HG03565 (cell line): ENCODE data around the gene EXOC3L2.

Experiments
- ATAC-seq: cut with Tn5 transposase; IDR thresholded peaks from one replicate; pipeline ENCODE4 v1.9.1; 2021; ENCODE audit warnings: mild to moderate bottlenecking, moderate library complexity; ENCODE audit not compliant: unreplicated experiment

Gene EXOC3L2

GRCh38 chr19:45182758-45183157, 62.4 kb downstream of the EXOC3L2 start:
- no peak for ATAC-seq

DNA sequence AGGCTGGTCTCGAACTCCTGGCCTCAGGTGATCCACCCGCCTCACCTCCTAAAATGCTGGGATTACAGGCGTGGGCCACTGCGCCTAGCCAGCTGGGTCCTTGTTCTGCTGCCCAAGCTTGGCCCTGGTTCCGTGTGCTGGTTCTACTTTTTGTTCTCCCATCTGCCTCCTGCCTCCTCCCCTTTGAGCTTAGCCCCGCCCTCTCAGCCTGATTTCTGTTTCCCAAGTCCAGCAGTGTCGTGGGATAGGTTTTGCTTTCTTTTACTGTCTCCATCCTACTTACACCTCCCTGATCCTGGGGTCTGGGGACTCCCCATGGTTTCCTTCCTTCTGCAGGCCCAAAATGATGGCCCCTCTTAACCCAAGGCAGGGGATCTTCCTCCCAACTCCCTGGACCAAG, 64.3 kb downstream of the EXOC3L2 start:
- no peak for ATAC-seq

- no peak for ATAC-seq
Measured at GRCh38 chr19:45179892-45180370, 65.3 kb downstream of the EXOC3L2 start.

DNA sequence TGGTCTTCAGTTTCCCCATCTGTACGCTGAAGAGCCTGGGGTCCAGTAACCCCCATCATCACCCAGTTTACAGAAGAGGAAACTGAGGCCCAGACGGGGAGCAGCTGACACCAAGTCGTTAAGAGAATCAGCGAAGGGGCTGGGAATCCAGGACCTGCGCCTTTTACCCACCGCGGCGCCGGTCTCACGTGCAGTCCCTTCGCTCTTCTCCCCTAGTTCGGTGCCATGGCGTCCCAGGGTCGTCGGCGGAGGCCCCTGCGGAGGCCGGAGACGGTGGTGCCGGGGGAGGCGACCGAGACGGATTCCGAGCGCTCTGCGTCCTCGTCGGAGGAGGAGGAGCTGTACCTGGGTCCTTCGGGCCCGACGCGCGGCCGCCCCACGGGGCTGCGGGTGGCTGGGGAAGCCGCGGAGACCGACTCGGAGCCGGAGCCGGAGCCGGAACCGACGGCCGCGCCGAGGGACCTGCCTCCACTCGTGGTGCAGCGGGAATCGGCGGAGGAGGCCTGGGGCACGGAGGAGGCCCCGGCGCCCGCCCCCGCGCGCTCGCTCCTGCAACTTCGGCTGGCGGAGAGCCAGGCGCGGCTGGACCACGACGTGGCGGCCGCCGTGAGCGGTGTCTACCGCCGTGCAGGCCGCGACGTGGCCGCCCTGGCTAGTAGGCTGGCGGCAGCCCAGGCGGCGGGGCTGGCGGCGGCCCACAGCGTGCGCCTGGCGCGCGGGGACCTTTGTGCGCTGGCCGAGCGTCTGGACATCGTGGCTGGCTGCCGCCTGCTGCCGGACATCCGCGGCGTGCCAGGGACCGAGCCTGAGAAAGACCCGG, 65.9 kb downstream of the EXOC3L2 start:
- ATAC-seq = no peak

DNA sequence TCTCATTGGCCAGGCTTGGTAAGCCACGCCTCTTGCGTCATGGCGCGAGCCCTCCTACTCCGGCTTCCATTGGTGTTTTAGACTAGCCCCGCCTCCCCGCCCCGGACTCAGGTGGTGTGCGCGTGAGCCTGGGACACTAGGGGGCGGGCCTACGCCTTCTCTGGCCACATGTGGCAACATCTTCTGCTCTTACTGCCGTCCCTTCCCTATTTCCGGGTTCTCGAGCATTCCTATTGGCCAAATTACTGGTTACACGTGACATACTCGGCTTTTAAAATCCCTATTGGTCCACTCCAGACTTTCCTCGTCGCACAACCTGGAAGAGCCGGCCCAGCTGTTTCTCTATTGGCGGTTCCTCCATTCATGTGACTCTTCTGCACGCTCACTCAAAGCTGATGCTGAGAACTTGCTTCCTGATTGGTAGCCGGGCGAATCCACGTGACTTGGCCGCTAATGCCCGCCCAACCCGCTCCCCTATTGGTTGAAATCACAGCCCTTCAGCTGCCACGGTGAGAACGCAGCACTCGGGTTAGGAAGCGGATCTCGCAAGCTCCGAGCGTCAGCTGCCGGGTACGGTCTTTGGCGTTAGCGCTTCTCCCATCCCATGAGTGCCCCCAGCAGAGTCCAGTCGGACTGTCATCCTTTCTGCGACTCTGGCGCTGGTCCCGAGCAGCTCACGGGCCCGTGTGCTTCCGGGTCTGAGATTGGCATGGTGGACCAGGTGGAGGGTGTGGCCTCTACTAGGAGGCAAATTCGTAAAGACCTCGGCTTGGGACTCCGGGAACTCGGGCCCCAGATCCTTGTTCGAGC, 66.7 kb downstream of the EXOC3L2 start, which contains the start of gene BLOC1S3:
Gene BLOC1S3 (plus strand): TSS at position 523 of the 810 bp plus-strand sequence. CDS start 513 bp downstream, outside the sequence.
- ATAC-seq = peak; percentile 74

DNA sequence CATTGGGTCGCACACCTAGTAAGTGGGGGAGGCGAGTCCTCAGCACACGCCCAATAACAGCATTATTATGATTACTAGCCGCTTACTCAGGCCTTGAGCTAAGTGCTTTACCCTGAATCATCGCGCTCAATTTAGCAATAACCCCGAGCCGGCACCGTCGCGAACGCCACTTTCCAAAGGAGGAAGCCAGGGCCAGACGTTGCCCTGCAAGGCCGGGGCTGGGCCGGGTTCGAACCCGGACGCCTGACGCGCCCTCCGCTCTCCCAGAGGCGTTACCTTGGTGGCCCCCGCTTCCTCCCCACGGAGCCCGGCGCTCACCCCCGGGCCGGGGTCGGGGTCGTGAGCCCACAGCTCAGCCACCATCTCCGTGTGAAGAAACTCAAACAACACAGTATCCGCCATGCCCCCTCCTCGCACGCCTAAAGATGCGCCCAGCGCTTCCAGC, 67.4 kb downstream of the EXOC3L2 start, which contains the start of gene TRAPPC6A:
Gene TRAPPC6A (minus strand): TSS at position 421 of the 445 bp plus-strand sequence. CDS start 19 bp downstream, at position 402.
- ATAC-seq = no peak

DNA sequence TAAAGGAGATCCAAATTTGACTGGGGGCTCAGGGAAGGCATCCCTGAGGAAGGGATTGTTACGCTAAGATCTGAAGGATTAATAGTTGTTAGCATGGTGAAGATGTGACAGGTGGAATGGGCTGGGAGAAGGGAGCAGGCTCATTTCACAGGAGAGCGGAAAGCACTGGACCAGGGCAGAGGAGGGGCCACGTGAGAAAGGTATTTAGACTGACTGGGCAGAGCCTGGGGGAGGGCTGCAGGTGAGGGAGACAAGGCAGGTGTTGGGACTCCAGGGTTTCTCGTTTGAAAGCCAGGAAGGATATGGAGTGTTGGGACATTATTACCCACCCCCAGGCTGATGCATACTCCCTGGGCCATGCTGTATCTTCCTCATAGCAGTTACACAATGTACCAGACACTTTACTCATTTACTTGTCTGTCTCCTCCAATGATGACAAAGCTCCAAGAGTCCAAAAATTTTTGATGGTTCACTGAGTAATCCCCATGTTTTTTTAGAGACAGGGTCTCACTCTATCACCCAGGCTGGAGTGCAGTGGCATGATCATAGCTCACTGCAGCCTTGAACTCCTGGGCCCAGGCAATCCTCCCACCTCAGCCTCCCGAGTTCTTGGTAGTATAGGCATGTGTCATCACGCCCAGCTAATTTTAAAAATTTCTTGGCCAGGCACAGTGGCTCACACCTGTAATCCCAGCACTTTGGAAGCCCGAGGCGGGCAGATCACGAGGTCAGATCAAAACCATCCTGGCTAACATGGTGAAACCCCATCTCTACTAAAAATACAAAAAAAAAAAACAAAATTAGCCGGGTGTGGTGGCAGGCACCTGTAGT, 69.5 kb downstream of the EXOC3L2 start:
- ATAC-seq = no peak

DNA sequence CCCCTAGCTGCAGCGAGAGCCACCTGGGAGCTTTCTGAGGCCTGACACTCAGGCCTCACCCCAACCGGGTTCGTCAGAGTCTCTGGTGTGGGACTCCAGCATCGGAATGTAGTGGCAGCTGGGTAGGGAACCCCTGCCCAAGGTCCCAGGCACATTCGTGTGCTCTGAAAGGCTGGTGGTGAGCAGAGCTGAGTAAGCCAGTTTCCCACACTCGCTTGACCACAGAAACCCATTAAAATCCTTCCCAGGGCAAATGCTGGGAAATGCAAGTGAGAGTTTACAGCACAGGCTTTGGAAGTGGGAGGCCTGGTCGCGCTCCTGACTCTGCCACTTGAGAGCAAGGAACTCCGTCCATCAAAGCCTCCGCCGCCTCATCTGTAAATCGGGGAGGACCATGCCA, 71.4 kb downstream of the EXOC3L2 start:
- ATAC-seq = no peak

GRCh38 chr19:45172611-45173208, 72.5 kb downstream of the EXOC3L2 start:
- ATAC-seq = no peak

DNA sequence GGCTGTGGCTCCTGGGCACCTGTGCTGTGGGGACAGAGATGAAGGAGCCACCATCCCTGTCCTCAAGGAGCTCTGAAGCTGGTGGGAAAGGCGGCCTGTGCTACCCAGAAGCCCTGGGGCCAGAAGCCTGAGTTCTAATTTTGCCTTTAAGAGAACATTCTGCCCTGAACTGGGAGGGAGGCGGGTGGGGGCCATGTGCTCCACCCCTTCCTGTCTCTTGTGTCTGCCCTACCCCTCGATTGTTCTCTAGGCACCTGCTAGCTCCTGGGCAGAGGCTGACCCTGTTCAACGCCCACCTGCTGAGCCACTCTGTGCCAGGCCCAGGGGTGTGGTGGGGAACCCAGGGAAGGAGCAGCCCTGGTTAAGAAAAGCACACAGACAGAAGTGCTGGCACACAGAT, 73.0 kb downstream of the EXOC3L2 start:
- ATAC-seq = no peak

DNA sequence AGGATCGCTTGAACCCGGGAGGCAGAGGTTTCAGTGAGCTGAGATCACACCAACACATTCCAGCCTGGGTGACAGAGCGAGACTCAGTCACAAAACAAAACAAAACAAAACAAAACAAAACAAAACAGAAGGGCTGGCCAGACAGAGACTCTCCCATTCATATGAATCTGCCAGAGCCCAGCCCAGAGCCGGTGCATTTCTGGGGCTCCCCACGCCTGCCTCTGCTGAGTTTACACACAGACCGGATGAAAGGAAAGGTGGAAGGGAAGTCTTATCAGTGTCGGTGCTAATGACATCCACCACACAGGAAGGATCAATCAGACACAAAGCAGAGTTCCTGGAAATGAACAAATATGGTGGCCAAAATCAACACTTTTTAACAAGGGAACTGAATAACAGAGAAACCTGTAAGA, 74.0 kb downstream of the EXOC3L2 start:
- no peak for ATAC-seq

GRCh38 chr19:45170146-45171106, 74.8 kb downstream of the EXOC3L2 start:
- no peak for ATAC-seq

GRCh38 chr19:45169602-45170001, 75.6 kb downstream of the EXOC3L2 start:
- no peak for ATAC-seq

- ATAC-seq = no peak
Measured at GRCh38 chr19:45168767-45169351, 76.3 kb downstream of the EXOC3L2 start.

DNA sequence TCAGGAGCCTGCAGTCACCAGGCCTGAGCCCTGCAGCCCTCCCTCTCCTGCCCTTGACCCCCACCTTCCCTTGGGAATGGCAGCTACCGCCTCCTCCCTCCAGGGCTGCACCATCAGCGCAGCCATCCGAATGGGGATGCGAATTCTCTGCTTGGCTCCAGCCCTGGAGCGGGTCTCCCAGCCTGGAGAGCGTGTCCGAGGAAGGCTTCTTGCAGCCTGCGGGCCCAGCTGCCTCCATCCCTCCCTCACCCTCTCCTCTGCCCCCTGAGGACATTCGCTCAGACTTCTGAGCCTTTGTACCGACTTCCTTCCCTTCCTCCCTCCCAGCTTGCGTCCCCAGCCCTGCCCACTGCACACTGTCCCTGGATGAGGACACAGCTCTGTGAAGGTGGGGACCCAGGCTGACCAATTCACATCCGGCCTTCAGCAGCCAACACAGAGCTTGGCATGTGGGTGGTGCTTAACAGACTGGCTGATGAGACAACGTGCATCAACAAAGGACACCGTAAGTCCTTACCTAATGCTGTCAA, 78.4 kb downstream of the EXOC3L2 start:
- ATAC-seq = no peak

GRCh38 chr19:45164577-45165335, 80.5 kb downstream of the EXOC3L2 start:
- ATAC-seq = peak; percentile 71

- no peak for ATAC-seq
Measured at GRCh38 chr19:45163751-45164460, 81.3 kb downstream of the EXOC3L2 start.
